GM18526 (cell line): ENCODE data around the gene TLR6.

ENCODE experiments used
- POLR2A ChIP-seq: IDR thresholded peaks from 3 replicates; pipeline ENCODE4 v1.6.1; 2011; ENCODE audit not compliant: insufficient read length; ENCODE audit errors: extremely low read depth

Gene TLR6

DNA sequence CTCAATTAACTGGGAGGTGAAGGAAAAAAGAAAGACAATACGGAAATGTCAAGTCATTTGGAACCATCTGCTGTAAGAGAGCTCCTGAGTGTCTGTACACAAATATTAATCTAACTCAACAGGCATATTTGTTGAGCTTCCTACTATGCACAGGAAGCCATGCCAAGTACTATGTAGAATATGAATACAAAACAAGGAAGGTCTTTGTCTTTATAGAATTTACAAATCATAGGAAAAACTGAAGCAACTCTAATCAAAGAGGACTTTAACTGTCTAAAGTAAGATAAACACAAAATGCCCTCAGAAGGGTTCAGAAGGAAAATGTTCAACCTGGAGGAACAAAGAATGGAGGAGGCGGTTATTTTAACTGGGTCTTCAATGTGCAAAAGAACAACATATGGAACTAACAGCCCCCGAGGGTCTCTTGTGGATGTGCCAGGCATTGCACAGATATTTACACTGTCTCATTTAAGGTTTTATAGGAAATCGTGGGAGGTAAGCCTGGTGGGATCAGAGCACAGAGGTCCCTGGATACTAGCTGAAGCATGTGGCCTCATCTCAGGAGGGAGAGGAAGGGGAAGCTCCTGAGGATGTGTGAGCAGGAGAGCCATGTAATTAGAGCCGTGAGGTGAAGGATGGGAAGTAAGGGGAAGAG is 16.8 kb upstream of the TLR6 start:
- TF ChIP-seq POLR2A, result no peak

DNA sequence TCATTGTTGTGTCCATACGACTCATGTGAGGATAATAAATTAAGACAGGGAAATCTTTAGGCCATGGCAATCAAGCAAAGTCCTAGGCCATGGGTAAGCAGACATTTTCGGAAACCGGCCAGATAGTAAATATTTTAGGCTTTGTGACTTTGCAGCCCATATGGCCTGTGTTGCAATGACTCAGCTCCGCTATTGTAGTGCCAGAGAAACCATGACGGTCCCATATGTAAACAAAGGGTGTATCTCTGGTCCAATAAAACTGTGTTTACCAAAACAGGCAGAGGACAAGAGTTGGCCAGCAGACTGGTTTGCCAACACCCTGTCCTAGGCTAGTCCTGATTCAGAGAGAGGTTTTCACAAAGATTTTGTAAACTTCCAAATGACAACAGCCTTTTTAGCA is 16.0 kb upstream of the TLR6 start:
- no peak for TF ChIP-seq POLR2A

DNA sequence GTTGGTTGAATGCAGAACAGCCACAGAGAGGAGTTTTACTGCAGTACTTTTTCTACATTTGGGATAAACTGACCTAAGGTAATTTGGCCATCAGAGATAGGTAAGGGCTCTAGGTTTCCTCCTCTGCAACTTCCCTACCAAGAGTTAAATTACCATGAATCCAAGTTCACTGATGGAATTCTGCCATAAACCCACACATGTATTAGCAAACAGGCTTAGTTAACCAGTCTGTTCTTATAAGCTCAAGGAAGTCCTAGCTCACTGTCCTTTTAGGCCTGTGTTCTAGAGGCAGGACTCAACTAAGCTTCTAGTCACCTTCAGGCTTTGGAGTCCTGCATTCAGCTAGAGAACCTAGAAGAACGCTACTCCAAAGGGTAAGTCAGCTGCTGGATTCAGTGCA is 15.0 kb upstream of the TLR6 start:
- no peak for TF ChIP-seq POLR2A

DNA sequence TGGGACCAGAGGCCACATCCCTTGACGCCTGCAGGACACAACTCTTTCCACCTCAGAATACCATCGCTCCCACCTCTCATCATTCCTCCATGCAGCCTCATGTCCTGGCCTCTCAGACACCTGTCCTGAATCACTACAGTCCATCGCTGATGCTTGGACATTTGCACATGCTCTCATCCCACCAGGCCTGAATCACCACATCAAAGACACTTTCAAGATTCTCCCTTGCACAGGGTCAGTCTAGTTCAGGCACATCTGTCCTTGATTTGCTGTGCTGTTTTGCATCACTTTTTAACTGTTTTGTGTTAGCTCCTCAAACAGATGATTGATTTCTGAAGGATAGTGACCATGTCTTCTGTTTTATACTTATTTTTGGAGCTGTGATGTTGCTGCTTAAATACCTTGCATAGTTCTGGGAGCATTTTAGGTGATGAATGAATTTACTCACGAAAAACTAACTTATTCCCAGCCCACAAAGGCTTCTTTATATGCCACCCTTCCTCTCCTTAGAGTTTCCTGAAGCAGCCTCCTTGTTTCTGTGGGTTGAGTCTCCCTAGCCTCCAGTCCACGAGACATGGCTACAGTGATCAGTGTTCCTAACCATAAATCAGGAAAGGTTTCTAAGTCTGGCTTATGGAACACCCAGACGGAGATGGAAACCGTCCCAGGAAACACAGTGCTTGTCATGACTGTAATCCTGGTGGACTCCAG is 13.6 kb upstream of the TLR6 start:
- no peak for TF ChIP-seq POLR2A

DNA sequence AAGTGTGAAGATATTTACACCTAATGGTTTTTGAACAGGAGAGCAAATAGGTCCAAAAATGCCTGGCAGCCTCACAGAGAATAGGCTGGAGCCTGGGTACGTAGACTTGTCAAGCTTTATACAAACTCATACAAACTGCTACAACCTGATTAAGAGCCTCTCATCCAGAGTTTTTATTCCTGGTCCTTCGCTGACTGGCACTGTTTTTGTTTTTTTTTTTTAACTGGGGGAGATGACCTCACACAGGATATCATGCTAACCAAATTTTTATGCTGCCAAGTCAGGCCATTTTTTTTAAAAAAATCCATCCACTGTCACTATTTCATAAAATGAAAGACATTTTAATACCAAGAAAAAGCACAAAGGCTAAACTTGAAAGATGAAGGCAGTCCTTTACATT is 12.9 kb upstream of the TLR6 start:
- TF ChIP-seq POLR2A, result no peak

DNA sequence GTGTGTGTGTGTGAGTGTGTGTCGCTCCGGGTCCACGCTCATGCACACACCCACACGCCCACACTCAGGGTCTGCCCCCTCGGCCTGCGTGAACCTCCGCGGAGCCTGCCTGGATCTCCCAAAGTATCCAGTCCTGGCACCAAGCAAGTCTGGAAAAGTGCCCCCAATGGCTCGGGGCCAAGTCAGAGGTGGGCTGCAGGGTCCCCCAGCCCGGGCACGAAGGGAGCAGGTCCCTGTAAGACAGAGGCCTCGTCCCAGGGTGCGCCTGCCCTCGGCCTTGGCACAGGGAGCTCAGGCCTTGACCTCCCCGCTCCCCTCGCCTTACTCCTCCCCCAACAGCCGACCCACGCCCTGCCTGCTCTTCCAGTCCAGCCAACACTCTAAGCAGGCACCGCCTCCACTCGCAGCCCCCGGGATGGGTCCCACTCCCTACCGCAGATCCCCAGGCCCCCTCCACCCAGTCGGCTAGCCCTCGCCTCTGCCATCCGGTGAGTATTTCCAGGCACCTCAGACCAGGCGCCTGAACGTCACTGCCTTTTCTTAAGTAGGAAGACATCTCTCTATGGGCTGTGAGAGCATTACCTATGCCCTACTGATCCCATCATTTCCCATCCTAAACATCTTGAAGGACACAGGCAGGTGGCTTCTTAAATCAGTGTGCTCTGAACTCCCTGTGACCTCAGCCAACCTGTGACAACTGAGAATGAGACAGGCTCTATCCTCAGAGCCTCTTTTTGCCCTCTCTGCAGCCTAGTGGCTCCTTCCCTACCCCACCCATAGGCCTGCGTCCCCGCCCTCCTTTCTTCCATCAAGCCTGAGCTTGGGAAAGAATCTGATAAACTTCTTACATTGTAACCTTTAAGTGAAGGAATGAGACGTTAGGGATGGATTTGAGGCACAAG is 11.7 kb upstream of the TLR6 start:
- no peak for TF ChIP-seq POLR2A

DNA sequence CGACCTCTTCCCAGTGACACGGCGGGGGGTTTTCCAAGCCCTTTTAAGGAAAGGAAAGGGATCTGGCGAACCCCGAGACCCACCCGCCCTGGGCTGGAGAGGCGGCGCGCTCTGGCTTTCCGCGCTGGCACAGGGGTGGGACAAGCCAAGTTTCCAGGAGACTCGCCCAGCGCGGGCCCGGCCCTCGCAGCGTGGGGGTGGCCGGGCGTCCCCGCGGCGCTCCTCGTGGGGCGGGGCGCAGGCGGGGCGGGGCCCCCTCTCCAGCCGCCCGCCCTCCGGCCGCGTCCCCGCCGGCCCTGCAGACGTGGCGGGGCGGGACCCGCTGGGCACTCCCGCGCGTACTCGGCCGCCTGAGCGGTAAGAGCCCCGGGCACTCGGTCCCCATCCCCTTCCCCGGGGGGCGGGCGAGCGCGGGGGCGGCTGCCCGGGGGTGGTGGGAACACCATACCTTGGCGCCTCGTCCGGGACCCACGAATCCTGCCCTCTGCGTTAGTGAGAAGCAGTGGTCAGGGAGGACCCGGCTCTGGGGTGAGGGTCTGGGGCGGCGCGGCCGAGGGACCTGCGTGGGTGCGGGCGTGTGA is 11.0 kb upstream of the TLR6 start, which contains the start of gene FAM114A1:
Gene FAM114A1, plus strand, starts transcription at position 329 of the 581 bp plus-strand sequence. CDS start 10,273 bp downstream, outside the sequence.
- TF ChIP-seq POLR2A, result peak; percentile 22

DNA sequence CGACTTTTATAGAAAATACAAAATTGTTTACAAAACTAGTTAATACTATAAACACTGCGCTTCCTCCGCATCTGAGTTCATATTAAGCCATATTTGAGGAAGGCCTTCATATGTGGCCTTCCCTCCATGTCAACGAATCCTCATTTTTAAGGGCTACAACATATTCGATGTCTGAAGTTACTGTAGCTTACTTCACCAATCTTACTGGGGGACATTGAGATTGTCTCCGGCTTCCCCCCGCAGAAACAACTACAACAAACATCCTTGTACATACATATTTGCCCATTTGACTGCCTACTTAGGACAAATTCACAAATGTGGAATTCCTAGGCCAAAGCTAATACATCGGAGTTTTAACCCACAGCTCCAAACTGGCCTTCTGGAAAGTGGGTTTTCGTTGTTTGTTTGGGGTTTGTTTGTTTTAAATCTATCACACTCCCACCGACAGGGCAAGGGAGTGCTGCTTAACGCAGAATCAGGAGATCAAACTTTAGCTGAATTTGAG is 10.4 kb upstream of the TLR6 start:
- no peak for TF ChIP-seq POLR2A

DNA sequence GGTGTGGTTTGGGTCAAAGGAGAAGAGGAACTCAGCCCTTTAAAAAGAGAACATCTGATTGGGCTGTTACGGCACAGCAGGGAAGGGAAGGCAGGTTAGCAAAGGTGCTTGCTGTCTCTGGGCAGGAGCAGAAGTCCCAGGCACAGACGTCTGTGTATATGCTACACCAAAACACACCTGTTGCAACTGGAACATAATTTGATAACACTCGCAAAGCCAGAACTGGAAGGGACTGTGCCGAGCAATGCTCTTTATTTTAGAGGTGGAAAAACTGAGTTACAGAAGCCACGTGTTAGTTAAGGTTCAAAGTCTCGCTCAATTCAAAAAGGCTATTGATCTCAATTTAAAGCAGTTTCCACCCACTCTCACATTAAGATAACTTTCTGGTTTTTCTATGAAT is 8.8 kb upstream of the TLR6 start:
- TF ChIP-seq POLR2A, result no peak

DNA sequence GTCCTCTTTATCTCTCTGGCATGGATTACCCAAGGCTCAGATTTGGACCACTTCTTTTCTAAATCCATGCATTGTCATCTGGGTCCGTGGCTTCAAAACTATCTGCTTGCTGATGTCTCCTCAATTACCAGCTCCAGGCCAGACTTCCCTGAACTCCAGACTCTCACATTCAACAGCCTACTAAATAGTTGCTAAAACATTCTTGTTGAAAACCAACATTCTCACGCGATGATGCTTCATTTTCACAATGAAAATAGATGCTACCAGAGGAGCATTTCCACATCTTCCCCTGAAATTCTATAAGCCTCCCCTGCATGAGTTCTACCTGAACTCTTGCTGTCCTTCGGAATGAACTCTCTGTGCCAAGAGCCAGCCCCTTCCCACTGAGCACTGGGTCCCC is 5.2 kb upstream of the TLR6 start:
- no peak for TF ChIP-seq POLR2A

DNA sequence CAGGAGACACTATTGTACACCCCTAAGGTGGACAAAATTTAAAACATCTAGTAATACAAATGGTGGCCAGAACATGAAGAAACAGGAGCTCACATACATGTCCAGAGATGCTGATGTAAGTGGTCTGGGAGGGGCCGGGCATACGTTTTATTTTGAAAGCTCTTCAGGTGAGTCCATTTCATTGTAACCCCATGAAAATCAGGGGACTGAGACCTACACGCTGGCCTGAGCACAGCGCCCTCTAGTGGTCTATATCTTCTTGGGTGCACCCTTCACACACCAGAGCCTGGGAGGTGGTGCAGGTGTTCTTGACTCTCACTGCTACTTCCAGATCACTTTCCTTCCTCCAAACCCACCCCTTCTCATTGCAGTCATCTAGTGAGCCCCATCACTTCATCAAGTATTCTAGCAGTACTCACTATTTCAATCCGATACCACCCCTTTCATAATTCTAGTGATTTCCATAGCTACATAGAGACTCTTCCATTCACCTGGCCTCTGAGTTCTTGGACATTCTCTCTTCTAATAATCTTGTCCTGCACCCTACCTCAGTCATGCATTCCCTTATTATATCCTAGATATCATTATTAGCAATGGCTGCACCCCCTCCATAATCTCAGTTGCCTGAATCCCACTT is 4.3 kb upstream of the TLR6 start:
- no peak for TF ChIP-seq POLR2A

DNA sequence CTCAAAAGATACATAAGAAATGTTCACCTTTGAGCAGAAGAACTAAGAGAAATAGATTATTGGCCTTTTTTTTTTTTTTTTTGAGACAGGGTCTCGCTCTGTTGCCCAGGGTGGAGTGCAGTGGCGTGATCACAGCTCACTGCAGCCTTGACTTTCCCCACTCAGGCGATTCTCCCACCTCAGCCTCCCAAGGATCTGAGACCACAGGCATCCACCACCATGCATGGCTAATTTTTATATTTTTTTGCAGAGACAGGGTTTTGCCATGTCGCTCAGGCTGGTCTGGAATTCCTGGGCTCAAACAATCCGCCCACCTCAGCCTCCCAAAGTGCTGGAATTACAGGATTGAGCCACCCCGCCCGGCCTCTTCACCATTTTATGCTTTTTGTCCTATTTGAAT is 2.9 kb upstream of the TLR6 start:
- TF ChIP-seq POLR2A, result no peak

DNA sequence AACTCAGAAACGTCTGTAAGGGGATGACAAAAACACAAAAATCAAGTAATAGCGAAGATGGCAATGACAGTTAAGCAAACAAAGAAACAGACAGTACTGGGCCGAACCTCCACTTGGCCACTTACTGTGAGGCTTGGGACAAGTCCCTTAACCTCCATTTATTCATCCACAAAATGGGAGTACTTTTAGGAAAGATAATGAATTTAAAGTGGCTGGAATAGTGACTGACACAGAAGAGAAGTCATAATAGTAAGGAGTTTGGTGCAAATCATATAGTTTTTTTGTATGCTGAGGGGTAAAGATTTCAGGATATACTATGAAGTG is 1.4 kb upstream of the TLR6 start:
- TF ChIP-seq POLR2A, result no peak

DNA sequence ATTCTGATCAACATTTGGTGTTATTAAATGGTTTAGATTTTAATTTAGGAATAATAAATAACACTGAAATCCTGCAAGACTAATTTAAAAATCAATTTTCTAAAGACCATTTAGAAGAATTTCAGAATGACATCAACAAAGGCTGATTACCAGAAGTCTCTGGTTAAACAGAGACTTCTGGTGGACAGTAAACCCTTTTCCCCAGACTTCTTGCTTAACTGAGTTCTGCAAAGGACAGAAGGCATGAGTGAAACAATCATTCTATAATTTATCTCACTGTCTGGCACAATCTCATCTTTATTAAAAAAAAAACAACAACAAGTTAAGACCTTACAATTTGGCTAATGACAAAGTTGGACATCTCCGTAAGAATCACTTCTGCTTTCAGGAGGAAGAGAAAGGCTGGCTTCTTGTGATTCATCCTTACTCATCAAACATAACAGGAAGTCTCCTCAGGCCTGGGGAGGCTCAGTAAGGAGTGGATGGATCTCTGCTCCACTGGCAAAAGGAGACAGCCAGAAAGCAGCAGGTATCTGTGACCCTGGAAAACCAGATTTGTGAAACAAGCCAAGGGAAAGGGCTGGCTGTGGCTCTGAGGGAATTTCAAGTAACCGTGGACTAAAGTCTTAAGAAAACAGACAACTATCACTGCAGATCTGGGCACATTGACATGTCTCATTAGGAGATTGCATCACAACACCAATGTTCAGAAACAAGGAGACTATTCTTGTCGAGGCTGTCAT is 908 bp upstream of the TLR6 start:
- TF ChIP-seq POLR2A, result no peak
